Osteoblast (primary cell): ENCODE measurements around the gene CMPK2. TPM values are rescaled to one million over a fixed set of nuclear protein-coding genes. Genes with fewer than 3 reads are reported as not detected.

Experiments used
- DNase-seq: peaks from one replicate; pipeline ENCODE4 v3.0.0; 2011; ENCODE audit warnings: low spot score, mixed read lengths; ENCODE audit not compliant: insufficient read length; ENCODE audit errors: missing footprints
- H2AFZ ChIP-seq: 2 replicates; pipeline ENCODE4 v1.6.0; 2011; ENCODE audit warnings: mild to moderate bottlenecking, low read length
- H3K27ac ChIP-seq: 2 replicates; pipeline ENCODE4 v1.5.1; 2011; ENCODE audit warnings: mild to moderate bottlenecking, low read depth, low read length, moderate library complexity
- H3K27me3 ChIP-seq: 2 replicates; pipeline ENCODE4 v1.6.0; 2012; ENCODE audit warnings: mild to moderate bottlenecking, control low read depth, inconsistent platforms, low read length, moderate library complexity; ENCODE audit not compliant: insufficient read depth
- H3K36me3 ChIP-seq: 2 replicates; pipeline ENCODE4 v1.5.1; 2011; ENCODE audit warnings: mild to moderate bottlenecking, low read length, control low read depth, moderate library complexity; ENCODE audit not compliant: insufficient read depth
- H3K4me1 ChIP-seq: 2 replicates; pipeline ENCODE4 v1.5.1; 2011; ENCODE audit warnings: mild to moderate bottlenecking, low read length, control low read depth, moderate library complexity; ENCODE audit not compliant: insufficient read depth
- H3K4me2 ChIP-seq: 2 replicates; pipeline ENCODE4 v1.6.0; 2011; ENCODE audit warnings: mild to moderate bottlenecking, low read length; ENCODE audit not compliant: insufficient read depth
- H3K4me3 ChIP-seq: fragments of 200-600 bp; sonication (generic); 3 replicates; pipeline ENCODE4 v1.5.1; 2012; ENCODE audit warnings: mild to moderate bottlenecking, low read length, inconsistent platforms; ENCODE audit not compliant: insufficient read depth
- H3K79me2 ChIP-seq: 2 replicates; pipeline ENCODE4 v1.6.0; 2012; ENCODE audit warnings: mild to moderate bottlenecking, low read length, control low read depth, inconsistent platforms; ENCODE audit not compliant: insufficient read depth
- H3K9me3 ChIP-seq: 2 replicates; pipeline ENCODE4 v1.5.1; 2011; ENCODE audit warnings: low read depth, low read length, control low read depth
- H4K20me1 ChIP-seq: 2 replicates; pipeline ENCODE4 v1.6.0; 2012; ENCODE audit warnings: mild to moderate bottlenecking, low read length, control low read depth; ENCODE audit not compliant: insufficient read depth
- CTCF ChIP-seq: IDR thresholded peaks from 2 replicates; pipeline ENCODE4 v1.5.1; 2011; ENCODE audit warnings: mild to moderate bottlenecking, low read depth, low read length, moderate library complexity; ENCODE audit errors: extremely low read depth
- total RNA-seq: library from RNA; depleted of rRNA; stranded (reverse); fragments of >200 nt; gene quantifications from 2 replicates; pipeline ENCODE4 v1.2.3, GENCODE V29; 2012

The CMPK2 gene
- total RNA-seq, 1 donor, result 2.2 TPM

DNA sequence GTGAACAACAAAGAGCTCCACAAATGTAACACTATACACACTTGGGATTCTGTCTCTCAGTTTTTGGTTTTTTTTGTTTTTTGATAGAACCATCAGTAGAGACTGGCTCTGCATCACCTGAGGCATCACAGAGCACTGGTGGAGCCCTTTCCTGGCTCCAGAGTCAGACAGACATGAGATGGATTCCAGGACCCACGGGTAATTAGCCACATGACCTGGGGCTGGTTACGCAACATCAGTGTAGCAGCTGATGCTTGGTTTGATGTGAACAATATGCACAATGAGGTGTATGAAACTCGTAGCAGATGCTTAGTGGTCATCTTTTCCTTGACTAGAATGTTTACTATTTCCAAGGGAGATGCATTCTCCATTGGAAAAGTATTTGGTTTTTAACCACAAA, 40.7 kb downstream of the CMPK2 start:
- no peaks in the 10 kb centered on the region for H4K20me1 ChIP-seq
- no peak overlapping the region for H3K4me2 ChIP-seq
- no peaks in the 10 kb centered on the region for H3K36me3 ChIP-seq
- no peaks in the 10 kb centered on the region for H3K4me1 ChIP-seq
- no peak overlapping the region for H3K4me3 ChIP-seq
- no peak overlapping the region for H3K27ac ChIP-seq
- TF ChIP-seq CTCF, result no peak
- no peak for DNase-seq
- no peaks in the 10 kb centered on the region for H3K27me3 ChIP-seq
- H3K79me2 ChIP-seq, result no peaks in the 10 kb centered on the region
- no peak overlapping the region for H2AFZ ChIP-seq
- H3K9me3 ChIP-seq, result no peaks in the 10 kb centered on the region

DNA sequence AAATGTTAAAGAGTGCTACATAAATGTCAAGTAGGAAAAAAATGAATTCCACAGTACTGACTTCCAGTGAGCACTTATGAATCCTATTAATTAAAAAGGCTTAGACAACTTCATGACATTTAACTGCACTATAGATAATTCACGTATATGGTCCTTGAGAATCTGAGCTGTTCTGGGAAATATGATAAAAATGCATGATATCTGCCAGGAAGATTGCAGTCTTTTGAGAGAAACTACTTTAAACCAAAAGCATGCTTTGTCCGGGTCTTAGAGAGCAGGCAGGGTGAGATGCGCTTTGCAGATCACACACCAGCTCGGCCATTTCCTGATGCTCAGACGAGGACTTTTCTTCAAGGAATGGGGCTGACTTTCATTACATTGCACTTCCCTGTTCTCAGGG, 42.6 kb downstream of the CMPK2 start:
- no peak overlapping the region for H2AFZ ChIP-seq
- no peak overlapping the region for H3K27ac ChIP-seq
- H3K4me3 ChIP-seq, result no peak overlapping the region

DNA sequence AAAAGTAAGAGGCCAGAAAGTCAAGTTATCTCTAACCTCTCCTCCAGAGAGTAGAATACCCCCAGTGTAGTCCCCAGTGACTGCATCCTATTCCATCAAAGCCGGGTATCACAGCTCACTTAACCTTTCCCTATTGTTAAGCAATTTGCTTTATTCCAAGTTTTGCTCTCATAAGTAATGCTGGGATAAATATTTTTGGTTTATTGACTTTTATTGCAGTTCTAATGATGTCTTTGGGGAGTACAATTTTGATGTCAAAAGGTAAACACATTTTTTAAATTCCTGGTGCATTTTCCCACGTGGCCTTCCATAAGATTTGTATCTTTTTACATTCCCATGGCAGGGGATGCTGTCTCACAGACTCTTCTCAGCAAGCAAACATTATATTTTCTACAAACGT, 43.3 kb downstream of the CMPK2 start:
- H3K4me1 ChIP-seq, result no peaks in the 10 kb centered on the region
- H3K4me2 ChIP-seq, result no peak overlapping the region
- no peaks in the 10 kb centered on the region for H3K27me3 ChIP-seq
- no peaks in the 10 kb centered on the region for H3K9me3 ChIP-seq
- H2AFZ ChIP-seq, result no peak overlapping the region
- no peak for DNase-seq
- no peak overlapping the region for H3K27ac ChIP-seq
- no peaks in the 10 kb centered on the region for H3K36me3 ChIP-seq
- no peaks in the 10 kb centered on the region for H4K20me1 ChIP-seq
- TF ChIP-seq CTCF, result no peak
- no peaks in the 10 kb centered on the region for H3K79me2 ChIP-seq
- H3K4me3 ChIP-seq, result no peak overlapping the region

More for the DNA sequence above, 42.6 kb downstream of the CMPK2 start:
- TF ChIP-seq CTCF, result no peak
- Histone ChIP-seq H4K20me1 (no peaks in the 10 kb centered on the region), H3K9me3 (no peaks in the 10 kb centered on the region), H3K4me2 (no peak overlapping the region), H3K36me3 (no peaks in the 10 kb centered on the region), H3K79me2 (no peaks in the 10 kb centered on the region), H3K27me3 (no peaks in the 10 kb centered on the region), H3K4me1 (no peaks in the 10 kb centered on the region)
- DNase-seq, result no peak

DNA sequence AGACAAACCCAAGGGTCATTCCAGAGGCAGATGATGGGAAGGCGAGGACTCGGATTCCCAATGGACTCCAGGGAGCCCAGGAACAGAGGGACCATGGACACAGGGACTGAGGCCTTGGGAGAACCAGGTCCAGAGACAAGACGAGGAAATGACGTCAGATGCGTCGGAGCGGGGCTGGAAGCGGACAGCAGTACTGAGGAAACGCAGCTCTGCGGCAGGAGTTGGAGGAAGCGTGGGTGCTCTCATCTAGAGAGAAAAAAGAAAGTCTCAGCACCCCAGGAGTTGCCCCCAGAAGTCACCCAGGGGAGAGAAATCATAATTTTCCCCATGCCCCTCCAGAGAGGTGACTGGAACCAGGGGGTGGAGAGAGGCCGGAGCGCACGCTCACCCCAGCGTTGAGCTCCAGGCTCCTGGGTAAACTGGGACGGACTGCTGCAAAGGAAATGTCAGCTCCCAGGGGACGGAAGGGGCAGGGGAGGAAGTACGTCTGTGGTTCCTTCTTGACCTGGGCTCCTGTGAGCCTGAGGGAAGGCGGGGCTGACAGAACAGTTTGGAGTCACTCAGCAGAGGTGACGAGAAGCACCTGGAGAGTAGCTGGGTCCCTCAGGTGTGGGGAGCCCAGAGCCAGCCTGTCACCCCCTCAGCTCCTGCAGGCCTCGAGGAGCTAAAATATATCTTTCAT, 44.7 kb downstream of the CMPK2 start:
- no peaks in the 10 kb centered on the region for H3K4me1 ChIP-seq
- H3K4me2 ChIP-seq, result no peak overlapping the region
- H2AFZ ChIP-seq, result no peak overlapping the region
- H4K20me1 ChIP-seq, result no peaks in the 10 kb centered on the region
- H3K27me3 ChIP-seq, result no peaks in the 10 kb centered on the region
- no peak for DNase-seq
- TF ChIP-seq CTCF, result no peak
- no peaks in the 10 kb centered on the region for H3K9me3 ChIP-seq
- no peaks in the 10 kb centered on the region for H3K36me3 ChIP-seq
- no peak overlapping the region for H3K4me3 ChIP-seq
- H3K27ac ChIP-seq, result no peak overlapping the region
- no peaks in the 10 kb centered on the region for H3K79me2 ChIP-seq
